Jurkat, Clone E6-1 (cell line): ENCODE data around the gene XPOT.

Experiments used
- DNase-seq: peaks from one replicate; pipeline ENCODE4 v3.0.0-alpha.2; 2011; ENCODE audit warnings: low read depth, low spot score
- H3K4me3 ChIP-seq: 2 replicates; pipeline ENCODE4 v1.5.1; 2011; ENCODE audit warnings: mild to moderate bottlenecking, low read length, control low read depth, moderate library complexity

Gene XPOT

DNA sequence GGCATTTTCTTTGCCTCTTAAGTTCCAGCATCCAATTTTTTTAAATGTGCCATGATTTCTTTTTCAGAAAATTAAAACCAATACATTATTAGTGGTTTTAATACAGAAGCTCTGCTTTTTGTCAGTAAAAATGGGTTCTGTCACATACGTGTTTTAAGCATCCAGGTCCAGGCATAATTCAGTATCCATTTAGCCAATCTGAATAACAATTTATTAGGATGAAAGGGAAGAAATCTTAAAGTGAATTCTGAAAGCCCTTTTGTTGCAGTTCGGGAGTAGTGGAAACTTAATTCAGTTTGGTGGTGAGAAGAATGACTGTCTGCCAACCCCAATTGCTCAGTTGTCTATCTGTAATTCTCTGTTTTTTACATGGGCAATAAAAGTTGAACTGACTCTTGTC, 7.2 kb downstream of the XPOT start:
- DNase-seq: no peak

DNA sequence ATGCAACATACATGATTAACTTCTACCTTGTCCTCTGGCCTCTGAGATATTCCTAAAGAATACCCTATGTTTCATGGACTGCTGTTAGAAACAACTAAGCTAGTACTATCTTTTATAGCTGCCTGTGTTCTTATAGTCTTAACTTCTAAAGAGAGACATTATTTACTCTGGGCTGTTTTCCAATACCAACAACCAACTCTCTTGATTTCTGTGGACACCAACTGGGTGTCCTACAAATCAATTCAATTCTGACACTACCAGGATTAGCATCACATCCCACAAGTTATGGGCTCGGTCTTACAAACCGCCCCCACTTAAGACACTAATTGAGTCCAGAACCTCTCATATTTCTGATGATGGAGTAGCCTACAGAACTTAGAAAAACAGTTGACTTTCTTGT, 8.3 kb downstream of the XPOT start:
- DNase-seq: no peak
- H3K4me3 ChIP-seq: no peak overlapping the region

More for the DNA sequence above, 7.2 kb downstream of the XPOT start:
- no peak overlapping the region for H3K4me3 ChIP-seq

GRCh38 chr12:64413884-64414283, 9.7 kb downstream of the XPOT start:
- no peak for DNase-seq
- no peak overlapping the region for H3K4me3 ChIP-seq

DNA sequence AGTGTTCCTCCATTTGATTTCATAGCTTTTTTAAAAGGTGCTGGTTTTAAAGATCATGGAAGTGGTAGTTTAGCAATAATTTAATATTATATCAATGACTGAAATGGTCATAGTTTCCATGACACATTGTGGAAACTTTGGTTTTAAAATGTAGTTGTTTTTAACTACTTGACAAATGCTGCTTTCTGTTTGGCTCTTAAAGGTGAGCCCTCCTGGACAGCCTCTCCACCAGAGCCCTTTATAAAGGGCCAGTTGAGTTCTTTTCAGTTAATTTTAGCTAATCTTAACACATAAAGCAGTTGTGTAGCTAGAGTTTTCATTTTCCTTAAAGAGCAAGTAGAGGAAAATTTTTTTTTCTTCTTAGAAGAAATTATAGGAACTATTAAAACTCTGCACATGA, 14.0 kb downstream of the XPOT start:
- DNase-seq: no peak
- H3K4me3 ChIP-seq: no peak overlapping the region

DNA sequence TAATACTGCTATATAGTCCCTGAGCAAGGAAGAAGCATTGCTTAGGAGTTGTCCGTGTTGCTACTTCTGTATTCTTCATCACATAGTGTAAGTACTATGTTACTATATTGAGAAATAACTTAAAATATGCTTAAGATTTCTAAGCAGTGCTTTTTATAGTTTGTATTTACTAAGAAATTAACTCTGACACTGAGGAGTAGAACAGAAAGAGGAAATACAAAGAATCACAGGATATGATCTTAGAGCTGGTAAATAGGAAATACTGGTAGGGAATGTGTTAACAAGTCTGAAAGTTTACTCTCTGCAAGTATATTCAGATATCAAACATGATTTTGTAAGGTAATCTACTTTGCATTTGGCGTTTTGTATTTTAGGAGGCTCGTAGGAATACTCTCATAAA, 15.5 kb downstream of the XPOT start:
- no peak overlapping the region for H3K4me3 ChIP-seq
- DNase-seq: no peak

GRCh38 chr12:64427988-64428387, 23.8 kb downstream of the XPOT start:
- DNase-seq: no peak
- H3K4me3 ChIP-seq: no peak overlapping the region

GRCh38 chr12:64428956-64429355, 24.8 kb downstream of the XPOT start:
- H3K4me3 ChIP-seq: no peak overlapping the region
- DNase-seq: no peak

DNA sequence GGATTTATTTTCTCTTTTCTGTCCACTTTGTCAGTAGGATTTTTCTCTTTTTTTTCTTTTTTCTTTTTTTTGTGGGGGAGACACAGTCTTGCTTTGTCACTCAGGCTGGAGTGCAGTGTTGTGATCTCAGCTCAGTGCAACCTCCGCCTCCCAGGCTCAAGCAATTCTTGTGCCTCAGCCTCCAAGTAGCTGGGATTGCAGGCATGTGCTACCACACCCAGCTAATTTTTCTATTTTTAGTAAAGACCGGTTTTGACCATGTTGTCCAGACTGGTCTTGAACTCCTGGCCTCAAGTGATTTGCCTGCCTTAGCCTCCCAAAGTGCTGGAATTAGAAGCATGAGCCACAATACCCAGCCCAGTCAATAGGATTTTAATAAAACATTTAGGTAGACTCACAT, 26.7 kb downstream of the XPOT start:
- no peak overlapping the region for H3K4me3 ChIP-seq
- DNase-seq: no peak

GRCh38 chr12:64431791-64432190, 27.6 kb downstream of the XPOT start:
- H3K4me3 ChIP-seq: no peak overlapping the region
- no peak for DNase-seq

- H3K4me3 ChIP-seq: no peak overlapping the region
These were observed 29.7 kb downstream of the XPOT start for GRCh38 chr12:64433915-64434314.

DNA sequence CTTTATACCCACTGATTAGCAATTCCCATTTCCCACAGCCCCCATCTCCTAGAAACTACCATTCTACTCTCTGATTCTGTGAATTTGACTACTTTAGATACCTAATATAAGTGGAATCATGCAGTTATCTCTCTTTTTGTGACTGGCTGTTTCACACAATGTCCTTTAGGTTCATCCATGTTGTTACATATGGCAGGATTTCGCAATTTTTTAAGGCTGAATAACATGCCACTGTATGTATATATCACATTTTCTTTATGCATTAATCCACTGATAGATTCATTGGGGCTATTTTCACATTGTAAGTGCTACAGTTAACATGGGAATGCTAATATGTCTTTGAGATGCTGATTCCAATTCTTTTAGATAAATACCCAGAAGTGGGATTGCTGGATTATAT, 35.9 kb downstream of the XPOT start:
- DNase-seq: no peak
- H3K4me3 ChIP-seq: no peak overlapping the region

More at GRCh38 chr12:64433915-64434314, 29.7 kb downstream of the XPOT start:
- no peak for DNase-seq

DNA sequence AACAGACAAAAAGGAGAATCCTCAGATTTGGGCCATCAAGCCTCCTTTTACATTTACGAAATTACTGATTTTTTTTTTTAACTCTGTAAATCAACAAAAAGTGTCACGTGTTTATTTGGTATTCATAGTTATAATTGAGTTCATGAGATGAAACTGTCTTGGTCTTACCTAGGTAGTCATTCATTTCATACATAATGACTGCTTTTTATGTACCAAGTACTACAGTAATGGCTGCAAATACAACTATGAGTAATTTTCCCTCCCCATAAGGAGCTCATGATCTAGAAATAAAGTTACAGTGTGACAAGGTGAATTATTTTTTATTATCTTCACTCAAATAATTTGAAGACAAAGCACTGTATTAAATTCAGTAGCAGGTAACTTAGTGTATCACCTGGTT, 41.3 kb downstream of the XPOT start:
- no peak overlapping the region for H3K4me3 ChIP-seq
- no peak for DNase-seq

DNA sequence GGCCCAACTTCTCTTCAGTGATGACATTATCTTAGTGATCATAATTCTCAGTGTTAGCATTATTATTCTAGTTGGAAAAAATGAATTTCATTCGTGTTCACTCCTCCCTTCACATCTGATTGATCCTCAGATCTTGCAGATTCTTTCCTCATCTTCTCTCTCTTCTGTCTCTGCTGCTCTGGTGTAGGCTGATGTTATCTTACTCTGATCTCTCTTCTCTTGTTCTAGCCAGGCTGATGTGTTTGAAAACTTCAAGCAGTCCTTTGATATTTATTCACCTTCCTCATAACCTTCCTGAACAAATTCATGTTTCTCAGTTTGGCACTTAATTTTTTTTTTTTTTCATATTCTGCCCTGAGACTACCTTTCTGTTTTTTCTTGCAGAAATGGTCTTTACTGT, 42.1 kb downstream of the XPOT start:
- H3K4me3 ChIP-seq: no peak overlapping the region

DNA sequence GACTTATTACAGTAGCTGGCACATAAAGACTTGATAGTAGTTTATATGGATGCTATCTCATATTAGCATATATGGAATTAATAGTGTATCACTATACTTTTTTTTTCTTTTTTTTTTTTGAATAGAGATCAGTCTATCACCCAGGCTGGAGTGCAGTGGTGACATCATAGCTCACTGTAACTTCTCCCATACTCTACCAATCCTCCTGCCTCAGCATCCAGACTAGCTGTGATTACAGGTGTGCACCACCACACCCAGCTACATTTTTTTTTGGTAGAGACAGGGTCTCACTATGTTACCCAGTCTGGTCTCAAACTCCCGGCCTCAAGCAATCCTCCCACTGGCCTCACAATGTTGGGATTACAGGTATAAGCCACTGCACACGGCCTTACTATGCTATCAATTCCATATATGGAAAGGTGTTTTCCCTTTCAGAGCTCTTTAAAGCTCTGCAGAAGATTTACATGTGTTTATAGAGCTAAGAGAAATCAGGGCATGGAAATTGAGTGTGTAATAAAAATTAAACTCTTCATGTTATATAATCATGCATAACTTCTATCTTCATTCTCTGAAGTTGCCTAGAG, 46.0 kb downstream of the XPOT start:
- no peak for DNase-seq
- H3K4me3 ChIP-seq: no peak overlapping the region

More for the DNA sequence above, 42.1 kb downstream of the XPOT start:
- no peak for DNase-seq

GRCh38 chr12:64450711-64451486, 46.7 kb downstream of the XPOT start:
- peak overlapping the region; percentile 87 for H3K4me3 ChIP-seq
- DNase-seq: no peak

GRCh38 chr12:64451687-64452558, 47.7 kb downstream of the XPOT start, which contains the start of gene TBK1:
TBK1 (plus strand) TSS chr12:64452120; CDS start chr12:64455871, 3,751 bp downstream.
- H3K4me3 ChIP-seq: peak within 1 kb of the TSS; percentile 87
- DNase-seq: no peak

GRCh38 chr12:64452559-64453329, 48.6 kb downstream of the XPOT start:
- peak overlapping the region; percentile 87 for H3K4me3 ChIP-seq
- DNase-seq: no peak

GRCh38 chr12:64455506-64455905, 51.3 kb downstream of the XPOT start:
- no peak for DNase-seq
- H3K4me3 ChIP-seq: no peak overlapping the region

DNA sequence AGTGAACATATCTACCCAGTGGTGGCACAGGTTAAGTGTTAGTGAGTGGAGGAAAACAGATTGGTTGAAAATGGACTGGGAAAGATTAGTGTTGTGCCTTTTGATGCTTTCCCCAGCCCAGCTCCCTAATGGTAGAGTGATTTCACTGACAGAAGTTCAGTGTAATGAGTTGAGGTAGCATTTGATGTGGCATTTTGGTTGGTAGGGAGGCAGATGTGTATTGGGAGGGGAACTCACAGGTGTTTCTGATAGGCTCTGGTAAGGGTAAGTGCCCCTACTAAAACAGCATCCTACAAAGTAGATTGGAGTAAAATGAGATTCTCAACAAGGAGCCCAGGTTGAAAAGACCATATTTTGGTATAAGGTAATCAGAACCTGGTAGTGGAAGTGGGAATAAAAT, 51.9 kb downstream of the XPOT start:
- no peak overlapping the region for H3K4me3 ChIP-seq

More for the DNA sequence above, 51.9 kb downstream of the XPOT start:
- DNase-seq: peak; percentile 84
